ENCODE measurements around the gene MYO1D. TPM values are rescaled to one million over a fixed set of nuclear protein-coding genes. Genes with fewer than 3 reads are reported as not detected.

MYO1D gene
- total and polyA plus RNA-seq, 4 donors, result 4.5 to 22.9 (median 13.3) TPM

GRCh38 chr17:32671896-32672295, 205.0 kb downstream of the MYO1D start:
- 83% methylated on average over 1 of the region's 1 CpG for WGBS
- H3K9me3 ChIP-seq (ENCODE audit: control insufficient read depth in 4 of 4, low read length in 3 of 4), result no peaks in the 10 kb centered on the region
- no peak for DNase-seq (ENCODE audit: low spot score)

GRCh38 chr17:32664936-32665583, 211.9 kb downstream of the MYO1D start:
- no peak overlapping the region for H3K9ac ChIP-seq (ENCODE audit: low read depth in 1 of 2, low read length in 2 of 2)
- H3K9me3 ChIP-seq (ENCODE audit: control insufficient read depth in 4 of 4, low read length in 3 of 4), result no peaks in the 10 kb centered on the region
- no peaks in the 10 kb centered on the region for H3K27me3 ChIP-seq (ENCODE audit: control insufficient read depth in 4 of 4, insufficient read depth in 4 of 4, low read length in 3 of 4)
- H3K27ac ChIP-seq (ENCODE audit: low read depth in 1 of 2, low read length in 2 of 2), result no peak overlapping the region
- no peak overlapping the region for H3K4me3 ChIP-seq (ENCODE audit: low read depth in 1 of 3, low read length in 3 of 3)
- 88% methylated on average over 9 of the region's 9 CpGs for WGBS
- no peaks in the 10 kb centered on the region for H3K4me1 ChIP-seq (ENCODE audit: control insufficient read depth in 4 of 4, insufficient read depth in 4 of 4, low read length in 3 of 4)
- H3K36me3 ChIP-seq (ENCODE audit: control insufficient read depth in 4 of 4, insufficient read depth in 3 of 4, low read depth in 1 of 4, low read length in 3 of 4), result no peaks in the 10 kb centered on the region
- no peak for DNase-seq (ENCODE audit: low spot score)
- TF ChIP-seq GABPA (IDR thresholded peaks at IDR 0.05 in 1 of 2, conservative IDR thresholded peaks at IDR 0.05 in 1 of 2) (no peak), MAX (IDR thresholded peaks at IDR 0.05) (no peak), REST (IDR thresholded peaks at IDR 0.05) (no peak), YY1 (IDR thresholded peaks at IDR 0.05) (no peak), TAF1 (conservative IDR thresholded peaks at IDR 0.05) (no peak), SP1 (IDR thresholded peaks at IDR 0.05) (no peak), HNF4G (IDR thresholded peaks at IDR 0.05) (no peak)

More at GRCh38 chr17:32671896-32672295, 205.0 kb downstream of the MYO1D start:
- no peaks in the 10 kb centered on the region for H3K36me3 ChIP-seq (ENCODE audit: control insufficient read depth in 4 of 4, insufficient read depth in 3 of 4, low read depth in 1 of 4, low read length in 3 of 4)
- no peak overlapping the region for H3K4me3 ChIP-seq (ENCODE audit: low read depth in 1 of 3, low read length in 3 of 3)
- no peaks in the 10 kb centered on the region for H3K27me3 ChIP-seq (ENCODE audit: control insufficient read depth in 4 of 4, insufficient read depth in 4 of 4, low read length in 3 of 4)
- H3K9ac ChIP-seq (ENCODE audit: low read depth in 1 of 2, low read length in 2 of 2), result no peak overlapping the region
- no peak overlapping the region for H3K27ac ChIP-seq (ENCODE audit: low read depth in 1 of 2, low read length in 2 of 2)
- no peak for TF ChIP-seq ZBTB33 (IDR thresholded peaks at IDR 0.05)
- TF ChIP-seq MAX (IDR thresholded peaks at IDR 0.05), result peak; percentile 24
- TF ChIP-seq REST (IDR thresholded peaks at IDR 0.05), result no peak
- no peak for TF ChIP-seq FOXA1 (IDR thresholded peaks at IDR 0.05)
- no peak for TF ChIP-seq HNF4G (IDR thresholded peaks at IDR 0.05)
- no peak for TF ChIP-seq NR2F2 (IDR thresholded peaks at IDR 0.05)
- TF ChIP-seq RXRA (IDR thresholded peaks at IDR 0.05), result peak in 1 of 2 donors; percentile 6
- peak in 1 of 2 donors; percentile 16 for TF ChIP-seq EGR1 (IDR thresholded peaks at IDR 0.05; ENCODE audit: low read depth in 2 of 2)
- no peak for TF ChIP-seq JUND (IDR thresholded peaks at IDR 0.05)
- no peak for TF ChIP-seq TAF1 (conservative IDR thresholded peaks at IDR 0.05)
- TF ChIP-seq GABPA (IDR thresholded peaks at IDR 0.05 in 1 of 2, conservative IDR thresholded peaks at IDR 0.05 in 1 of 2), result no peak
- peaks cover 0 to 2% (median 0%) of the 10 kb centered on the region in 4 donors for H3K4me1 ChIP-seq (ENCODE audit: control insufficient read depth in 4 of 4, insufficient read depth in 4 of 4, low read length in 3 of 4)

Data from liver (tissue), 9 donors.